GM18507 (cell line): ENCODE results near the gene CFL2.

Experiments used
- DNase-seq: peaks from one replicate; pipeline ENCODE4 v3.0.0; 2011; ENCODE audit warnings: low read depth; ENCODE audit not compliant: insufficient read length; ENCODE audit errors: extremely low spot score
- FAIRE-seq: peaks from 2 replicates; lab custom pipeline; 2011; peaks lifted over from hg19 to GRCh38; lab: Jason Lieb, UNC

Gene CFL2

GRCh38 chr14:34680806-34681479 lies 33.5 kb downstream of the CFL2 start:
- FAIRE-seq, result no peak
- no peak for DNase-seq

GRCh38 chr14:34678735-34679134 lies 35.7 kb downstream of the CFL2 start:
- FAIRE-seq (no peak), DNase-seq (no peak)

DNA sequence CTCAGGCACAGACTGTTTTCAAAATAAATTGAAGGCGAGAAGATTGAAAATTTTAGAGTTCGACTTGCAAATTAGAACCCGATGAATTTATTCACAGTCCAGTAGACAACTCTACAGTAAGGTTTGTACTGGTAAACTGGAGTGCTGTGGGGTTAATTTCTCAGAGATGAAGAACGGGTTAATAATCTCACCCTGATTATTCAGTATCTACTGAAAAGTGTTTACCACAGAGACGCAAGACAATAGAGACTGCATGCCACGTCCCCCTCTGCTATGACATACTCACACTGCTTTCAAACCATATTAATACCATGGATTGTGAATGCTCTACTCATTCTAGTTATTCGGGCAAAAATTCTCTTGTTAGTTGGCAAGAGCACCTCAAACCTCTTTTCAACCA lies 36.1 kb downstream of the CFL2 start:
- DNase-seq, result no peak
- FAIRE-seq, result no peak

DNA sequence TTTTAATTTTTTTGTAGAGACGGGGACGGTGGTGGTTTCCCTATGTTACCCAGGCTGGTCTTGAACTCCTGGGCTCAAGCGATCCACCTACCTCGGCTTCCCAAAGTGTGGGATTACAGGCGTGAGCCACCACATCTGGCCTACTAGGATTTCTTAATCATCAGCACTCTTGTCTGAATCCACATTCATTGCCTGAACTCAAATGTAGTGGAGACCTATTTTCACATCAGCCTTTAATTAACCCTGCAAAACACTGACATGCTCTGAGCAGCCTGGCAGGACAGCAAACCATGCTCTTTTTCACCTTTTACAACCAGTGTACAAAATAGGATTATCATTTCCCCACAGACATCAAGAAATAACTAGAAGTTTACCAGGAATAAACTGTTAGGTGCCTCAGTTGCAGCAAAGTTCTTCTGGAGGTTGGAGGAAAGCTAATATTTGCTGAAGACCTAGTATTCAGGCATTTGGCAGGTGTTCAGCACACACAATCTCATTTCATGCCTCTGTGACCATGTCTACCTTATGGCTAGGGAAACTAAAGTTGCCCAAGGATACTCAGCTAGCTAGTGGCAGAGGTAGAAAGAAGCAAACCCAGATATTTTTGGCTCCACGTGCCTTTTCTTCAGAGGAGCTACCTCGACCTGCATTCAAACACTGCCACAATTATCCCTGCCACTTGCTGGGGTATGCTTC lies 37.7 kb downstream of the CFL2 start:
- FAIRE-seq (no peak), DNase-seq (no peak)

DNA sequence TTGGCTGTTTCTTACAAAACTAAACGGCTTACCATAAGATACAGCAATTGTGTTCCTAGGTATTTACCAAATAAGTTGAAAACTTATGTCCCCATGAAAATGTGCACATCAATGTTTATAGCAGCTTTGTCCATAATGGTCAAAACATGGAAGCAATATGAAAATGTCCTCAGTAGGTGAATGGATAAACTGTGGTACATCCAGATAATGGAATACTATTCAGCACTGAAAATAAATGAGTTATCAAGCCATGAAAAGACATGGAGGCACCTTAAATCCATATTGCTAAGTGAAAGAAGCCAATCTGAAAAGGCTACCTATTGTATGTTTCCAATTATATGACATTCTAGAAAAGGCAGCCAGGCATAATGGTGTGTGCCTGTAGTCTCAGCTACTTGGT lies 40.7 kb downstream of the CFL2 start:
- FAIRE-seq (no peak), DNase-seq (no peak)

- no peak for FAIRE-seq
- DNase-seq, result no peak
Observed at GRCh38 chr14:34671716-34672115, 42.7 kb downstream of the CFL2 start.

DNA sequence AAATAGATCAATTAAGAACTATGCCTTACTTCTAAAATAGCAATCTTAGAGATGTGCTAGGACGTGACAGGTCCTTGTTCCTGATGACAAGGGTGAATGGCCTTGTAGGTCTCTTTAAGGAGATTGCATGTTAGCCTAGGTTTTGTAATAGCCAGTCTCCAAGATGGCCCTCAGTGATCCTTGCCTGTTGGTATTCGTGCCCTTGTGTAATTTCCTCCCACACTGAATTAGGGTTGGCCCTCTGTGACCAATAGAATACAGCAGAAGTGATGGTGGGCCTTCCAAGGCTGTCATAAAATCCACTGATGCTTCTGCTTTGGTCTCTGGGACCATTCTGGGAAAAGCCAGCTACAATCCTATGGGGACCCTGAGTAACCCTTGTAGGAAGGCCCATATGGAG lies 46.3 kb downstream of the CFL2 start:
- FAIRE-seq (no peak), DNase-seq (no peak)

GRCh38 chr14:34667007-34667406 lies 47.4 kb downstream of the CFL2 start:
- FAIRE-seq, result no peak
- DNase-seq, result no peak

DNA sequence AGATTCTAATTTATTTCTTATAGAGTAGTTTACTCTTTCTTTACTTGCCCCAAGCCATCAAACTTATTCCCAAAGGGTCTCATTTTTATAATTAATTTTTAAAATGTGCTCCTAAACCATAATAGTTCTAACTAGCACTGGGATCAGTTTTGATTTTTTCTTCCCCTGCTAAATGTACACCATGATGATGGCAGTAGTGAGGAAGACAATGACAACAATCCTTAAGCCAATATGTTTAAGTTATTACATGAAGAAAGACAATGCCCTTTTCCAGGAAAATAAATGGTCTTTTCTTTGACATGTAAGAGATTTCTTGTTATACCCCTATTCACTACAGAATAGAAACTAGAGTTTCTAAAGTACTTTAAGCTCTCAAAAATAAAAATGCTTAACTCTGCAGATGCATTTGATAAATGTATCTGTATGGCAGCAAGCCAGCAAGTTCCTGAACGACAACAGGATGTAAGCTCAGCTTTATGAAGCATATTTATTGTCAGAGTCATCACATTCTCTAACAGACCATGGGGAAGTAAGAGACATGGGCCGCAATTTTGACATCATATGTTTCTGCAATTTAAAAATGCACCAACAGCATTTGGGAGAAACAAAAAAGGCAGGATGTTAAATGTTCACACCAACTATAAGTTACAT lies 48.5 kb downstream of the CFL2 start:
- FAIRE-seq (no peak), DNase-seq (no peak)

GRCh38 chr14:34662561-34663088 lies 51.8 kb downstream of the CFL2 start:
- FAIRE-seq (no peak), DNase-seq (no peak)

DNA sequence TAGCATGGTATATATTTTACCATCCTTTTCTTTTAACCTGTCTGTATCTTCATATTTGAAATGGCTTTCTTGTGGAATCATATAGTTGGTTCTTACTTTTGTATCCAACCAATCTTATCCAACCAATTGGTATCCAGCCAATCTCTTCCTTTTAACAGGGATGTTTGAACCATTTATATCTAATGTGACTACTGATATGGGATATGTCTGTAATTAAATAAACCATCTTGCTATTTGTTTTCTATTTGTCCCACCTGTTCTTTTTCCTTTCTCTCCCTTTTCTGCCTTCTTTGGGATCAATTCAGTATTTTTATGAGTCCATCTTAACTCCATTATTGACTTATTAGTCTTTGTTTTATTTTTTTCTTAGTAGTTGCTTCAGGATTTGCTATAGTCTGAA lies 53.6 kb downstream of the CFL2 start:
- DNase-seq (no peak), FAIRE-seq (no peak)
